GM21723 (cell line): ENCODE results near the gene IFFO2.

Experiments used
- ATAC-seq: cut with Tn5 transposase; IDR thresholded peaks from one replicate; pipeline ENCODE4 v1.9.1; 2021; ENCODE audit warnings: mild to moderate bottlenecking, moderate library complexity; ENCODE audit not compliant: unreplicated experiment

The IFFO2 gene

GRCh38 chr1:18956193-18957135 lies at the start of gene IFFO2:
Gene IFFO2, minus strand, starts transcription at chr1:18956676. Its CDS starts 344 bp downstream, at chr1:18956332.
- ATAC-seq, result peak; percentile 62

GRCh38 chr1:19006000-19006399 lies 49.5 kb upstream of the IFFO2 start:
- ATAC-seq, result no peak

- no peak for ATAC-seq
Observed at GRCh38 chr1:19003371-19004290, 47.2 kb upstream of the IFFO2 start.

- ATAC-seq, result no peak
Observed at GRCh38 chr1:19000065-19000464, 43.6 kb upstream of the IFFO2 start.

GRCh38 chr1:18999359-18999758 lies 42.9 kb upstream of the IFFO2 start:
- no peak for ATAC-seq

- no peak for ATAC-seq
Observed at GRCh38 chr1:18998016-18998724, 41.7 kb upstream of the IFFO2 start.

GRCh38 chr1:18997508-18997907 lies 41.0 kb upstream of the IFFO2 start:
- no peak for ATAC-seq

GRCh38 chr1:18996548-18997177 lies 40.2 kb upstream of the IFFO2 start:
- no peak for ATAC-seq

- ATAC-seq, result no peak
Observed at GRCh38 chr1:18994381-18994780, 37.9 kb upstream of the IFFO2 start.

- no peak for ATAC-seq
Observed at GRCh38 chr1:18992646-18993045, 36.2 kb upstream of the IFFO2 start.

- no peak for ATAC-seq
Observed at GRCh38 chr1:18991585-18991984, 35.1 kb upstream of the IFFO2 start.

GRCh38 chr1:18989896-18990295 lies 33.4 kb upstream of the IFFO2 start:
- ATAC-seq, result no peak

GRCh38 chr1:18989176-18989799 lies 32.8 kb upstream of the IFFO2 start:
- ATAC-seq, result no peak

- no peak for ATAC-seq
Observed at GRCh38 chr1:18981242-18981641, 24.8 kb upstream of the IFFO2 start.

- no peak for ATAC-seq
Observed at GRCh38 chr1:18978706-18979105, 22.2 kb upstream of the IFFO2 start.

- no peak for ATAC-seq
Observed at GRCh38 chr1:18977428-18977827, 21.0 kb upstream of the IFFO2 start.

- no peak for ATAC-seq
Observed at GRCh38 chr1:18976096-18976495, 19.6 kb upstream of the IFFO2 start.

- ATAC-seq, result no peak
Observed at GRCh38 chr1:18974606-18975005, 18.1 kb upstream of the IFFO2 start.

GRCh38 chr1:18974005-18974404 lies 17.5 kb upstream of the IFFO2 start:
- ATAC-seq, result no peak

- ATAC-seq, result no peak
Observed at GRCh38 chr1:18973446-18973955, 17.0 kb upstream of the IFFO2 start.
